B cell (primary cell): ENCODE measurements around the gene GLIS1. TPM values are rescaled to one million over a fixed set of nuclear protein-coding genes. Genes with fewer than 3 reads are reported as not detected.

Source experiments
- ATAC-seq: fragments of 200-7000 bp; cut with Tn5 transposase; one replicate; pipeline ENCODE4 v1.10.0; 2021; ENCODE audit warnings: low read depth, mild to moderate bottlenecking, moderate number of reproducible peaks, moderate library complexity
- CTCF ChIA-PET: fragments of 350-600 bp; sonication (Branson Sonifier 250); formaldehyde crosslinking; loops from one replicate; lab custom pipeline; 2021; ENCODE audit warnings: antibody characterized with exemption, inconsistent platforms; lab: Charles Lee
- POLR2A ChIA-PET: fragments of 350-600 bp; sonication (Branson Sonifier 250); formaldehyde crosslinking; loops from one replicate; lab custom pipeline; 2021; ENCODE audit warnings: antibody characterized with exemption; lab: Charles Lee
- DNase-seq: peaks from one replicate; pipeline ENCODE4 v3.0.0; 2013
- H2AFZ ChIP-seq: 2 replicates; pipeline ENCODE4 v1.6.1; 2012; ENCODE audit warnings: mild to moderate bottlenecking, low read depth, low read length; ENCODE audit not compliant: insufficient read depth, poor library complexity, severe bottlenecking
- H3K27ac ChIP-seq, 2 donors: 1 replicate in 1 of 2; 2 replicates in 1 of 2; pipeline ENCODE4 v1.5.1; 2012 to 2013; ENCODE audit warnings: low read length in 2 of 2, mild to moderate bottlenecking in 2 of 2, moderate library complexity in 1 of 2
- H3K27me3 ChIP-seq, 4 experiments: fragments of 200-600 bp in 1 of 4; sonication (generic) in 1 of 4; replicated peaks in 1 of 4; 1 replicate in 2 of 4; 2 replicates in 2 of 4; pipeline versions ENCODE4 v1.6.1 to v1.7.0; 2013 to 2016; ENCODE audit warnings: low read length in 3 of 4, mild to moderate bottlenecking in 2 of 4, mixed read lengths in 1 of 4, moderate library complexity in 1 of 4; ENCODE audit not compliant: insufficient read depth in 4 of 4, control insufficient read depth in 3 of 4; ENCODE audit errors: control extremely low read depth in 1 of 4
- H3K36me3 ChIP-seq, 2 experiments: replicated peaks in 1 of 2; 1 replicate in 1 of 2; 2 replicates in 1 of 2; pipeline versions ENCODE4 v1.6.1 to v1.7.1; 2013; ENCODE audit warnings: low read length in 1 of 2; ENCODE audit not compliant: insufficient read depth in 2 of 2, control insufficient read depth in 1 of 2; ENCODE audit errors: control extremely low read depth in 1 of 2, extremely low read depth in 1 of 2
- H3K4me1 ChIP-seq, 2 donors: fragments of 200-600 bp in 1 of 2; sonication (generic) in 1 of 2; 1 replicate in 1 of 2; 2 replicates in 1 of 2; pipeline versions ENCODE4 v1.5.1 to v1.6.1; 2013 to 2017; ENCODE audit warnings: low read length in 2 of 2; ENCODE audit not compliant: control insufficient read depth in 2 of 2, insufficient read depth in 2 of 2
- H3K4me2 ChIP-seq: replicated peaks from 2 replicates; pipeline ENCODE3; 2012; ENCODE audit warnings: mild to moderate bottlenecking, low read depth, low read length; ENCODE audit not compliant: poor library complexity, severe bottlenecking
- H3K4me3 ChIP-seq, 5 experiments: fragments of 200-600 bp in 1 of 5; sonication (generic) in 1 of 5; 1 replicate in 3 of 5; 2 replicates in 2 of 5; pipeline versions ENCODE4 v1.5.1 to v1.7.0; 2011 to 2016; ENCODE audit warnings: low read length in 4 of 5, mild to moderate bottlenecking in 4 of 5, low read depth in 2 of 5, control low read depth in 1 of 5, moderate library complexity in 1 of 5; ENCODE audit not compliant: insufficient read depth in 1 of 5; ENCODE audit errors: control extremely low read depth in 1 of 5, extremely low read depth in 1 of 5
- H3K79me2 ChIP-seq: fragments of 200-600 bp; sonication (generic); one replicate; pipeline ENCODE4 v1.6.0; 2016; ENCODE audit warnings: low read length; ENCODE audit not compliant: control insufficient read depth, insufficient read depth
- H3K9ac ChIP-seq: fragments of 200-600 bp; sonication (generic); 2 replicates; pipeline ENCODE4 v1.6.1; 2017; ENCODE audit warnings: mild to moderate bottlenecking, low read length, moderate library complexity
- H3K9me3 ChIP-seq, 3 donors: one replicate each; pipeline versions ENCODE4 v1.6.1 to v1.7.1; 2013; ENCODE audit warnings: low read length in 2 of 3; ENCODE audit not compliant: control insufficient read depth in 2 of 3, insufficient read depth in 1 of 3; ENCODE audit errors: control extremely low read depth in 1 of 3
- H4K20me1 ChIP-seq: 2 replicates; pipeline ENCODE4 v1.6.0; 2012; ENCODE audit warnings: mild to moderate bottlenecking, low read length; ENCODE audit not compliant: insufficient read depth, control insufficient read depth, poor library complexity, severe bottlenecking
- H3K27ac Mint-ChIP-seq: one replicate; pipeline ENCODE4 v1.8.0; 2021; ENCODE audit warnings: mixed read lengths
- H3K27me3 Mint-ChIP-seq: one replicate; pipeline ENCODE4 v1.8.0; 2021; ENCODE audit warnings: mixed read lengths
- H3K4me1 Mint-ChIP-seq: one replicate; pipeline ENCODE4 v1.8.0; 2021; ENCODE audit warnings: mixed read lengths
- H3K4me3 Mint-ChIP-seq: one replicate; pipeline ENCODE4 v1.8.0; 2021; ENCODE audit warnings: mixed read lengths
- H3K9me3 Mint-ChIP-seq: one replicate; pipeline ENCODE4 v1.8.0; 2022; ENCODE audit warnings: mixed read lengths; ENCODE audit not compliant: insufficient read depth
- EZH2 ChIP-seq: IDR thresholded peaks from 2 replicates; pipeline ENCODE4 v1.6.1; 2012; ENCODE audit warnings: borderline replicate concordance, low read depth, mild to moderate bottlenecking, moderate library complexity, low read length; ENCODE audit not compliant: insufficient read depth, poor library complexity, severe bottlenecking
- WGBS: methylation state at CpG from one replicate; pipeline ENCODE4 v1.1.5; 2013; ENCODE audit warnings: missing lambda C conversion rate; ENCODE audit not compliant: insufficient coverage; 5-methylcytosine and 5-hydroxymethylcytosine counted together
- intact Hi-C: fragments of 100-400 bp; cut with micrococcal nuclease; formaldehyde crosslinking; loops from one replicate; pipeline ENCODE4 v1.10.0; 2022
- polyA plus RNA-seq: library from polyadenylated mRNA; depleted of rRNA; stranded (reverse); fragments of >200 nt; gene quantifications from 2 replicates; pipeline ENCODE4 v1.2.3, GENCODE V29; 2012
- total RNA-seq, 2 donors: library from RNA; stranded (reverse); fragments of 120-200 nt in 1 of 2; gene quantifications; 1 replicate in 1 of 2; 2 replicates in 1 of 2; pipeline versions ENCODE4 v1.2.3 to v1.2.4, GENCODE V29; 2013 to 2022
- TF ChIP-seq, protein P1 (sequence below): fragments of 200-600 bp; IDR thresholded peaks from one replicate; pipeline ENCODE4 v1.8.0; 2022; ENCODE audit warnings: antibody characterized with exemption, mild to moderate bottlenecking

GLIS1 gene
- total and polyA plus RNA-seq, 2 donors (not counting 1 experiment from before 2014, with no cell fraction given), result not detected

DNA sequence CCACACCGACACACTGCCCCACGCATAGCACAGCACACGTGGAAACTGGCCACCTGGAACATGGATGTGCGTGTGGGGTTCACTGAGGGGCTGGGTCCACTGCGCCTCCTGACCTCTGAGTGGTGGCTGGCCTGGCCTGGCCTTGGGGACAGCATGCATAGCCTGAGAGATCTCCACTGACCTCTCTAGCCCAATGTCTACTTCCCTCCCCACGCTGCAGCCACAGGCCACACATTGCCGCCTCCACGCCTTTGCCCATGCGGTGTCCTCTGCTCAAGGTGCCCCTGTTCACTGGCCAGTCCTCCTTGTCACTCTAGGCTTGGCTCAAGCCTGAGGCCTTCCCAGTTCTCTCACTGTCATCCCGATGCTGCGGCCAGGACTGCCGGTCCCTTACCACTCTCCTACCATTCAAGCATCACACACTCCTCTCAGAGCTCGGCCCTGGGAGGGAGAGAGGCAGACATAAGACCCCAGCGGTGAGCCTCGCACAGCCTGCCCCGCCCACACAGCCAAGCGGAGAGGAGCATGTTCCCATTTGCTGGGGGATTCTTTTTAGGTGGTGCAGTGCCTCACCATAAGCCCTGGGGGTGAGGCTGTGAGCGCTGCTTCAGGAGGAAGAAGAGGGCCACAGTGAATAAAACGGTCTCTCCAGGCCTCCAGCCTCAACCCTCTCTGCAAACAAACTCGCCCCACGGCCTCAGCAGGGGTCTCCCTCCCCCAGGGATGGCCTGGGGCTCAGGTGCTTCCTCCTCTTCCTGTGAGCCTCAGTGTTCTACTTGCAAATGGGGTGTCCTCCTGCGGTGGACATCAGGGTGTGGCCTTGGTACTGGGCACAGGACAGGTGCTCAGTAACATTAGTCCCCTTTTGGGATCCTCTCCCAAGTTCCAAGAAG is 199.0 kb downstream of the GLIS1 start:
- H3K27me3 ChIP-seq, result no peaks in the 10 kb centered on the region
- peaks cover 4% of the 10 kb centered on the region for H3K27me3 Mint-ChIP-seq
- intact Hi-C loops, result no loop called here
- DNase-seq (no peak), ATAC-seq (no peak)
- no peak for TF ChIP-seq EZH2
- TF ChIP-seq, protein P1, sequence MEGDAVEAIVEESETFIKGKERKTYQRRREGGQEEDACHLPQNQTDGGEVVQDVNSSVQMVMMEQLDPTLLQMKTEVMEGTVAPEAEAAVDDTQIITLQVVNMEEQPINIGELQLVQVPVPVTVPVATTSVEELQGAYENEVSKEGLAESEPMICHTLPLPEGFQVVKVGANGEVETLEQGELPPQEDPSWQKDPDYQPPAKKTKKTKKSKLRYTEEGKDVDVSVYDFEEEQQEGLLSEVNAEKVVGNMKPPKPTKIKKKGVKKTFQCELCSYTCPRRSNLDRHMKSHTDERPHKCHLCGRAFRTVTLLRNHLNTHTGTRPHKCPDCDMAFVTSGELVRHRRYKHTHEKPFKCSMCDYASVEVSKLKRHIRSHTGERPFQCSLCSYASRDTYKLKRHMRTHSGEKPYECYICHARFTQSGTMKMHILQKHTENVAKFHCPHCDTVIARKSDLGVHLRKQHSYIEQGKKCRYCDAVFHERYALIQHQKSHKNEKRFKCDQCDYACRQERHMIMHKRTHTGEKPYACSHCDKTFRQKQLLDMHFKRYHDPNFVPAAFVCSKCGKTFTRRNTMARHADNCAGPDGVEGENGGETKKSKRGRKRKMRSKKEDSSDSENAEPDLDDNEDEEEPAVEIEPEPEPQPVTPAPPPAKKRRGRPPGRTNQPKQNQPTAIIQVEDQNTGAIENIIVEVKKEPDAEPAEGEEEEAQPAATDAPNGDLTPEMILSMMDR, result no peak
- no peak overlapping the region for H3K4me2 ChIP-seq
- H4K20me1 ChIP-seq, result no peaks in the 10 kb centered on the region
- no peaks in the 10 kb centered on the region for H3K9me3 ChIP-seq
- no peak overlapping the region for H2AFZ ChIP-seq
- H3K4me3 Mint-ChIP-seq, result no peak overlapping the region
- ChIA-PET POLR2A (no interaction called here), CTCF (no interaction called here)
- no peak overlapping the region for H3K9ac ChIP-seq
- H3K79me2 ChIP-seq, result no peaks in the 10 kb centered on the region
- H3K4me3 ChIP-seq, result no peak overlapping the region
- no peak overlapping the region for H3K27ac Mint-ChIP-seq
- no peaks in the 10 kb centered on the region for H3K4me1 Mint-ChIP-seq
- 96% methylated on average over 17 of the region's 22 CpGs for WGBS
- no peaks in the 10 kb centered on the region for H3K4me1 ChIP-seq
- no peaks in the 10 kb centered on the region for H3K9me3 Mint-ChIP-seq
- no peak overlapping the region for H3K27ac ChIP-seq
- no peaks in the 10 kb centered on the region for H3K36me3 ChIP-seq

DNA sequence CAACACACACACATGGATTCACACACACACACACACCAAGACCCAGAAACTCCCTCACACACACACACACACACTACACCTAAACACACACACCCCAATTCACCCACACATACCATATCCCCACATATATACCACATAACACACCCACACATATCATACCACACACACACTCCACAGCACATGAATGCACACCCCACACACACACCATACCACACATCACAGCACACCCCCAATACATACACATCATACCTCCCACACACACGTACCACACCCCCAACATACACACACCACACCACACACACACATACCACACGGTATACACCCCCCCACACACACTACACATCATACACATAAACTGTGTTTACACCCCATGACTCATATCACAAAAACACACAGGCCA is 199.7 kb downstream of the GLIS1 start:
- intact Hi-C loops, result no loop called here
- H3K4me1 ChIP-seq, result no peaks in the 10 kb centered on the region
- H3K27me3 ChIP-seq, result no peaks in the 10 kb centered on the region
- H2AFZ ChIP-seq, result no peak overlapping the region
- no peak overlapping the region for H3K27ac Mint-ChIP-seq
- no peaks in the 10 kb centered on the region for H3K79me2 ChIP-seq
- H3K9me3 Mint-ChIP-seq, result no peaks in the 10 kb centered on the region
- no peak for ATAC-seq
- H3K4me1 Mint-ChIP-seq, result no peaks in the 10 kb centered on the region
- no peak overlapping the region for H3K4me3 Mint-ChIP-seq
- ChIA-PET POLR2A (no interaction called here), CTCF (no interaction called here)
- H3K9ac ChIP-seq, result no peak overlapping the region
- no peak overlapping the region for H3K27ac ChIP-seq
- no peaks in the 10 kb centered on the region for H3K36me3 ChIP-seq
- TF ChIP-seq, protein P1, result no peak
- no peak for TF ChIP-seq EZH2
- H3K27me3 Mint-ChIP-seq, result peaks cover 3% of the 10 kb centered on the region
- no peaks in the 10 kb centered on the region for H4K20me1 ChIP-seq
- H3K9me3 ChIP-seq, result no peaks in the 10 kb centered on the region
- WGBS, result 80% methylated on average over 2 of the region's 2 CpGs
- no peak overlapping the region for H3K4me2 ChIP-seq
- no peak for DNase-seq
- no peak overlapping the region for H3K4me3 ChIP-seq
